AG04450 (cell line): ENCODE measurements around the gene KCNIP3. TPM values are rescaled to one million over a fixed set of nuclear protein-coding genes. Genes with fewer than 3 reads are reported as not detected.

Experiments
- CTCF ChIA-PET: fragments of 300-600, 350-600 bp; formaldehyde crosslinking; extraction: SDS; loops from one replicate; lab custom pipeline; 2022; ENCODE audit warnings: antibody characterized with exemption, inconsistent platforms; lab: Charles Lee
- POLR2A ChIA-PET: fragments of 350-600 bp; formaldehyde crosslinking; extraction: SDS; loops from one replicate; lab custom pipeline; 2021; ENCODE audit warnings: antibody characterized with exemption, inconsistent platforms; lab: Yijun Ruan, JAX
- DNase-seq: peaks from one replicate; pipeline ENCODE4 v3.0.0-alpha.2; 2011; ENCODE audit warnings: low read depth, low spot score
- H3K27ac ChIP-seq: one replicate; pipeline ENCODE4 v1.5.1; 2012; ENCODE audit warnings: low read depth, low read length, control low read depth
- H3K27me3 ChIP-seq: one replicate; pipeline ENCODE4 v1.6.0; 2012; ENCODE audit warnings: low read length; ENCODE audit not compliant: control insufficient read depth, insufficient read depth
- H3K4me3 ChIP-seq: 2 replicates; pipeline ENCODE4 v1.5.1; 2011; ENCODE audit warnings: mild to moderate bottlenecking, low read depth, low read length, control low read depth
- H3K9me3 ChIP-seq: 2 replicates; pipeline ENCODE4 v1.5.1; 2012; ENCODE audit warnings: low read length; ENCODE audit not compliant: control insufficient read depth, insufficient read depth
- CTCF ChIP-seq: IDR thresholded peaks from 2 replicates; pipeline ENCODE4 v1.5.1; 2011; ENCODE audit warnings: low read depth, low read length, control low read depth, inconsistent platforms
- polyA plus RNA-seq: library from polyadenylated mRNA; depleted of rRNA; stranded (reverse); fragments of >200 nt; gene quantifications from 2 replicates; pipeline ENCODE4 v1.2.3, GENCODE V29; 2011

Gene KCNIP3
- polyA plus RNA-seq, 1 experiment, result 0.12 TPM

GRCh38 chr2:95359501-95359930 is 62.4 kb downstream of the KCNIP3 start:
- no peak for DNase-seq
- Histone ChIP-seq H3K27ac (no peak overlapping the region), H3K9me3 (peaks cover 6% of the 10 kb centered on the region; the same call in 1 of the 2 replicates), H3K4me3 (no peak overlapping the region), H3K27me3 (peaks cover 3% of the 10 kb centered on the region)
- ChIA-PET CTCF (interaction anchor here (2.3 kb wide), 1 partner anchor 14 kb away, joined by 15 read pairs; no protein-coding TSS in a partner anchor), POLR2A (no interaction called here)
- TF ChIP-seq CTCF, result no peak

- H3K27ac ChIP-seq, result no peak overlapping the region
- TF ChIP-seq CTCF, result no peak
- no peak overlapping the region for H3K4me3 ChIP-seq
- CTCF ChIA-PET, result interaction anchor here (1.1 kb wide), 1 partner anchor 16 kb away, joined by 4 read pairs; no protein-coding TSS in a partner anchor
- H3K27me3 ChIP-seq, result peaks cover 3% of the 10 kb centered on the region
- no peak for DNase-seq
- POLR2A ChIA-PET, result no interaction called here
- H3K9me3 ChIP-seq, result peaks cover 6% of the 10 kb centered on the region; the same call in 1 of the 2 replicates
These were observed 64.3 kb downstream of the KCNIP3 start for GRCh38 chr2:95361216-95361980.

- Histone ChIP-seq H3K27ac (no peak overlapping the region), H3K9me3 (peaks cover 3% of the 10 kb centered on the region; the same call in 1 of the 2 replicates), H3K4me3 (no peak overlapping the region), H3K27me3 (peaks cover 3% of the 10 kb centered on the region)
- no peak for TF ChIP-seq CTCF
- ChIA-PET CTCF (interaction anchor here (1.3 kb wide), 1 partner anchor 17 kb away, joined by 4 read pairs; no protein-coding TSS in a partner anchor), POLR2A (no interaction called here)
- no peak for DNase-seq
These were observed 65.3 kb downstream of the KCNIP3 start for GRCh38 chr2:95362486-95362885.

- Histone ChIP-seq H3K27ac (no peak overlapping the region), H3K27me3 (peaks cover 2% of the 10 kb centered on the region), H3K9me3 (no peaks in the 10 kb centered on the region), H3K4me3 (no peak overlapping the region)
- no peak for TF ChIP-seq CTCF
- DNase-seq, result no peak
- POLR2A ChIA-PET, result no interaction called here
- CTCF ChIA-PET, result interaction anchor here (1.8 kb wide), 1 partner anchor 21 kb away, joined by 5 read pairs; no protein-coding TSS in a partner anchor
These were observed 69.4 kb downstream of the KCNIP3 start for GRCh38 chr2:95366514-95366913.

- CTCF ChIA-PET, result no interaction called here
- peaks cover 5% of the 10 kb centered on the region for H3K27me3 ChIP-seq
- no peaks in the 10 kb centered on the region for H3K9me3 ChIP-seq
- no peak overlapping the region for H3K4me3 ChIP-seq
- H3K27ac ChIP-seq, result no peak overlapping the region
- TF ChIP-seq CTCF, result no peak
- POLR2A ChIA-PET, result no interaction called here
- DNase-seq, result no peak
These were observed 75.2 kb downstream of the KCNIP3 start for GRCh38 chr2:95372216-95372829.
